ENCODE data around the gene TENT4A.

The TENT4A gene

GRCh38 chr5:6726006-6726405 lies 12.8 kb downstream of the TENT4A start (continued):
- TF ChIP-seq CSRNP3 (CRISPR knock-in tag; IDR thresholded peaks at IDR 0.05) = no peak
- no peak for TF ChIP-seq ZNF565 (CRISPR knock-in tag; conservative IDR thresholded peaks at IDR 0.05; ENCODE audit: low read depth)
- no peak for TF ChIP-seq BACH2 (CRISPR knock-in tag; IDR thresholded peaks at IDR 0.05; ENCODE audit: borderline replicate concordance)
- no peak for TF ChIP-seq ISL1 (CRISPR knock-in tag; IDR thresholded peaks at IDR 0.05)

- TF ChIP-seq RARB (CRISPR knock-in tag; IDR thresholded peaks at IDR 0.05) (no peak), SNAI2 (CRISPR knock-in tag; IDR thresholded peaks at IDR 0.05) (no peak), PPARA (CRISPR knock-in tag; IDR thresholded peaks at IDR 0.05; ENCODE audit: borderline replicate concordance) (no peak), ZFP30 (CRISPR knock-in tag; IDR thresholded peaks at IDR 0.05) (no peak)
- no peak for ATAC-seq
These were observed 14.0 kb downstream of the TENT4A start for GRCh38 chr5:6727231-6727630.

- TF ChIP-seq CREB5 (CRISPR knock-in tag; IDR thresholded peaks at IDR 0.05; ENCODE audit: low read depth) = no peak
- no peak for TF ChIP-seq GLIS3 (CRISPR knock-in tag; IDR thresholded peaks at IDR 0.05)
- TF ChIP-seq TCF4 (CRISPR knock-in tag; IDR thresholded peaks at IDR 0.05; ENCODE audit: borderline replicate concordance) = no peak
- no peak for TF ChIP-seq CSRNP3 (CRISPR knock-in tag; IDR thresholded peaks at IDR 0.05)
- no peak for TF ChIP-seq ZC3H10 (CRISPR knock-in tag; IDR thresholded peaks at IDR 0.05)
- no peak for TF ChIP-seq PATZ1 (CRISPR knock-in tag; IDR thresholded peaks at IDR 0.05; ENCODE audit: borderline replicate concordance)
- TF ChIP-seq ZFP3 (CRISPR knock-in tag; IDR thresholded peaks at IDR 0.05) = no peak
- no peak for ATAC-seq
These were observed 15.0 kb downstream of the TENT4A start for GRCh38 chr5:6728011-6728794.

GRCh38 chr5:6728795-6729183 lies 15.6 kb downstream of the TENT4A start:
- no peak for ATAC-seq
- TF ChIP-seq CSDC2 (CRISPR knock-in tag; IDR thresholded peaks at IDR 0.05) = no peak
- TF ChIP-seq ZNF8 (CRISPR knock-in tag; IDR thresholded peaks at IDR 0.05) = no peak
- TF ChIP-seq TOX (CRISPR knock-in tag; IDR thresholded peaks at IDR 0.05; ENCODE audit: borderline replicate concordance) = no peak
- no peak for TF ChIP-seq ZFP3 (CRISPR knock-in tag; IDR thresholded peaks at IDR 0.05)
- TF ChIP-seq OSR1 (CRISPR knock-in tag; IDR thresholded peaks at IDR 0.05) = no peak
- no peak for TF ChIP-seq CSRNP3 (CRISPR knock-in tag; IDR thresholded peaks at IDR 0.05)
- TF ChIP-seq SNAI2 (CRISPR knock-in tag; IDR thresholded peaks at IDR 0.05) = no peak
- TF ChIP-seq ESRRG (CRISPR knock-in tag; IDR thresholded peaks at IDR 0.05) = no peak
- no peak for TF ChIP-seq TCF4 (CRISPR knock-in tag; IDR thresholded peaks at IDR 0.05; ENCODE audit: borderline replicate concordance)
- TF ChIP-seq ISL1 (CRISPR knock-in tag; IDR thresholded peaks at IDR 0.05) = no peak
- no peak for TF ChIP-seq ZNF70 (CRISPR knock-in tag; IDR thresholded peaks at IDR 0.05)
- no peak for TF ChIP-seq CREB5 (CRISPR knock-in tag; IDR thresholded peaks at IDR 0.05; ENCODE audit: low read depth)
- no peak for TF ChIP-seq RARB (CRISPR knock-in tag; IDR thresholded peaks at IDR 0.05)
- no peak for TF ChIP-seq PATZ1 (CRISPR knock-in tag; IDR thresholded peaks at IDR 0.05; ENCODE audit: borderline replicate concordance)
- TF ChIP-seq ZNF565 (CRISPR knock-in tag; conservative IDR thresholded peaks at IDR 0.05; ENCODE audit: low read depth) = no peak
- TF ChIP-seq POU6F1 (CRISPR knock-in tag; IDR thresholded peaks at IDR 0.05; ENCODE audit: borderline replicate concordance, low read depth) = no peak
